ENCODE data around the gene SMAGP. TPM values are rescaled to one million over a fixed set of nuclear protein-coding genes. Genes with fewer than 3 reads are reported as not detected.

Gene SMAGP
- total and polyA plus RNA-seq, 2 of the 13 experiments (the other 11 are each of a cell fraction or from before 2014, with no cell fraction given) = 9.2 TPM

GRCh38 chr12:51270951-51271518 lies 820 bp upstream of the SMAGP start (continued):
- TF ChIP-seq THAP9 (CRISPR knock-in tag; IDR thresholded peaks at IDR 0.05; ENCODE audit: borderline replicate concordance) = no peak
- no peak for TF ChIP-seq ARID2 (CRISPR knock-in tag; IDR thresholded peaks at IDR 0.05; ENCODE audit: borderline replicate concordance)
- TF ChIP-seq RCOR2 (CRISPR knock-in tag; IDR thresholded peaks at IDR 0.05) = peak; percentile 31; the same call in 1 of the 2 replicates
- 0 out of 2 replicates have a peak, but pooled peaks have one; percentile 6 for TF ChIP-seq ZFY (CRISPR knock-in tag; IDR thresholded peaks at IDR 0.05)
- 0 out of 2 replicates have a peak, but pooled peaks have one; percentile 9 for TF ChIP-seq ZNF569 (CRISPR knock-in tag; IDR thresholded peaks at IDR 0.05; ENCODE audit: borderline replicate concordance)
- TF ChIP-seq SAP130 (CRISPR knock-in tag; IDR thresholded peaks at IDR 0.05; ENCODE audit: low read depth) = no peak
- no peak for TF ChIP-seq ZNF546 (CRISPR knock-in tag; conservative IDR thresholded peaks at IDR 0.05)
- TF ChIP-seq JUNB (CRISPR knock-in tag; IDR thresholded peaks at IDR 0.05; ENCODE audit: borderline replicate concordance) = no peak

All from HepG2 (cell line).